HG02763 (cell line): ENCODE data around the gene GPR157.

Experiments used
- ATAC-seq: cut with Tn5 transposase; IDR thresholded peaks from one replicate; pipeline ENCODE4 v1.9.1; 2021; ENCODE audit warnings: mild to moderate bottlenecking, moderate library complexity; ENCODE audit not compliant: unreplicated experiment

The GPR157 gene

DNA sequence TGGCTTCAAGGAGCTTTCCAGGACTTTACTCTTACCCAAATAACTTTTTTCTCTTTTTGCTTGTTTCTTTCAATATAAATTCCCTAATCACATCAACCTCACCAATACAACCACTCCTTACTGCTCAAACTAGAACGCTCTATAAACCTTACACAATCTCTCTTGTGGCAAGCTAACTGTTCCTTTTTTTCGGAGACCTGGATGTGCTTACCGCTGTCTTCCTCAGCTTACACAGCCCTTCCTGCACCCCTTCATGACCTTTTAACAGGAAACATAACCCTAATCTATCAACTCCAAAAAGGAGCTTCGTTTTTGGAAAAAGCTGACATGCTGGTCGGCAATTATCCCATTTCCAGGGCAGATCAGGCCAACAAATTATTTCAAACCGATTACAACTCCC lies 35.3 kb downstream of the GPR157 start:
- ATAC-seq, result no peak

GRCh38 chr1:9093091-9093490 lies 35.8 kb downstream of the GPR157 start:
- no peak for ATAC-seq

GRCh38 chr1:9088807-9089206 lies 40.1 kb downstream of the GPR157 start:
- ATAC-seq, result no peak

GRCh38 chr1:9087411-9088125 lies 41.3 kb downstream of the GPR157 start:
- ATAC-seq, result no peak

DNA sequence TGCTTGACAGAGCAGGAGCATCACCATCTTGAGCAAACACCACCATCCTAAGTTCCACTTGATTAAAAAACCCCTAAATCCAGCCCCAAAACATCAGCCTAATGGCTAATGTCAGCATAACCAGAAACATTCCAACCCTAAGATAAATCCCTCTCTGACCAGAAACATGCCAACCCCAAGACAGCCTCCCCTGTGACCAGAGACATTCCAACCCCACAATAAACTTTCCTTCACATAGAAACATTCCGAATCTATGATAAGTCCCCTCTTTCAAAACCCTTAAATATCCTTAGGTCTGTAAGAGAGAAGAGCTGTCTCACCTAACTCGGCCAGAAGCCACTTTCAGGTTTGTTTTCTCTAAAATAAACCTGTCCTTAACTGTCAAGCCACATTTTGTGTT lies 42.1 kb downstream of the GPR157 start:
- ATAC-seq, result no peak

GRCh38 chr1:9086045-9086444 lies 42.9 kb downstream of the GPR157 start:
- ATAC-seq, result no peak

DNA sequence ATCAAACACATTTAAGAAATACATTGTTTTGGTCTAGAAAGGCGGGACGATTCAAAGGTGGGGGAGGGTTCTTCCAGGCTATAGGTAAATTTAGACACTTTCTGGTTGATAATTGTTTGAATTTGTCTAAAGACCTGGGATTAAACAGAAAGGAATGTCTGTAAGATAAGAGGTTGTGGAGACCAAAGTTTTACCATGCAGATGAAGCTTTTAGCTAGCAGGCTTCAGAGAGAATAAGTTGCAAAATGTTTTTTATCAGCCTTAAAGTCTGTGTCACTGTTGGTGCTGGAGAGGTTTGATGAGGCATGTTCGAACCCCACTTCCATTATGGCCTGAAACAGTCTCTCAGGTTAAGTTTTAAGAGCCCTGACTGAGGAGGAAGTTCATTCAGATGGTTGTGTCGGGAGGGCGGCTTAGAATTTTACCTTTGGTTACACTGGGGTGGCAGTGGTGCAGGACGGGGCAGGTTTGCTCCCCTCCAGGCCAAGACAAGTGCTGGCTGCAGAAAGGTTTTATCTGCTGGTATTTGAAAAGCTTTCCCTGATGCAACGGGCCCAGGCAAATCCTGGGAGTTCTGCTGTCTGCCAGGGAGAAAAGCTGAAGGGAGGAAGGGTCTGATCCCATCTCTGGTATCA lies 43.5 kb downstream of the GPR157 start:
- no peak for ATAC-seq

- ATAC-seq, result no peak
Observed at GRCh38 chr1:9084906-9085305, 44.0 kb downstream of the GPR157 start.

GRCh38 chr1:9081473-9081872 lies 47.4 kb downstream of the GPR157 start:
- no peak for ATAC-seq

DNA sequence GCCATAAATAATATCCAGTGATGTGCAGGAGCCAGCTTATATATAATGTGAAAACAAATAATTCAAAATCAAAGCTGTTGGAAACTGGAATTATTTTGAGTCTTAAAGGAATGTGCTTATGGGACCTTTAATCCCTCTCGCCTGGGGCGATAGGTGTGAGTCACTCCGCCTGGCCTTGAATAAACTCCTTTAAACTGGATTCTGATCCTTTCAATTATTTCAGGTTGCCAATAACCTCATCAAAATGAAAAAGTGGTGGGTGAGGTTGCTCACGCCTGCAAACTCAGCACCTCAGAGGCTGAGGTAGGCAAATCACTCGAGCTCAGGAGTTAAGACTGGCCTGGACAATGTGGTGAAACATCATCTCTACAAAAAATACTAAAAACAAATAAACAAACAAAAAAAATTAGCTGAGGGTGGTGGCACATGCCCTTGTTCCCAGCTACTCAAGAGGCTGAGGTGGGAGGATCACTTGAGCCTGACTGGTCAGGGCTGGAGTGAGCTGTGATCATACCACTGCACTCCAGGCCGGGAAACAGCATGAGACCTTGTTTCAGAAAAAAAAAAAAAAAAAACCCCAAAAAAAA lies 48.1 kb downstream of the GPR157 start:
- no peak for ATAC-seq

DNA sequence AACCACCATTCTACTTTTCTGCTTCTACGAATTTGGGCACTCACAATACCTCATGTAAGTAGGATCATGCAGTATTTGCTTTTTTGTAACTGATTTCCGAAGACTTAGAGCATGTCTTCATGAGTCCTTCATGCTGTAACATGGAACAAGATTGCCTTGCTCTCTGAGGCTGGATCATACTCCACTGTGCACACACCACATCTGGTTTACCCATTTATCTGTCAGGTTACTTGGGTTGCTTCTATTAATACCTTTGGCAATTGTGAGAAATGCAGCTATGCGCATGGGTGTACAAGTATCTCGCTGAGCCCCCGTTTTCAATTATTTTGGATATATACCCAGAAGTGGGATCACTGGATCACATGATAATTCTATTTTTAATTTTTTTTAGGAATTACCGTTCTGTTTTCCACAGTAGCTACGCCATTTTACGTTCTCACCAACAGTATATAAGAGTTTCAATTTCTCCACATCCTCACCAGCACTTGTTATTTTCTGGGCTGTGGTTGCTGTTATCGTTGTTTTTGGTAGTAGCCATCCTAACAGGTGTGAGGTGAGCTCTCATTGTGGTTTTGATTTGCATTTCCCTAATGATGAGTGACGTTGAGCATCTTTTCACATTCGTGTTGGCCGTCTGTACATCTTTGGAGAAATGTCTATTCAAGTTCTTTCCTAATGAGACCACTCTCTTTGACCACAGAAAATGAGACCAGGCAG lies 48.8 kb downstream of the GPR157 start:
- ATAC-seq, result peak; percentile 43

DNA sequence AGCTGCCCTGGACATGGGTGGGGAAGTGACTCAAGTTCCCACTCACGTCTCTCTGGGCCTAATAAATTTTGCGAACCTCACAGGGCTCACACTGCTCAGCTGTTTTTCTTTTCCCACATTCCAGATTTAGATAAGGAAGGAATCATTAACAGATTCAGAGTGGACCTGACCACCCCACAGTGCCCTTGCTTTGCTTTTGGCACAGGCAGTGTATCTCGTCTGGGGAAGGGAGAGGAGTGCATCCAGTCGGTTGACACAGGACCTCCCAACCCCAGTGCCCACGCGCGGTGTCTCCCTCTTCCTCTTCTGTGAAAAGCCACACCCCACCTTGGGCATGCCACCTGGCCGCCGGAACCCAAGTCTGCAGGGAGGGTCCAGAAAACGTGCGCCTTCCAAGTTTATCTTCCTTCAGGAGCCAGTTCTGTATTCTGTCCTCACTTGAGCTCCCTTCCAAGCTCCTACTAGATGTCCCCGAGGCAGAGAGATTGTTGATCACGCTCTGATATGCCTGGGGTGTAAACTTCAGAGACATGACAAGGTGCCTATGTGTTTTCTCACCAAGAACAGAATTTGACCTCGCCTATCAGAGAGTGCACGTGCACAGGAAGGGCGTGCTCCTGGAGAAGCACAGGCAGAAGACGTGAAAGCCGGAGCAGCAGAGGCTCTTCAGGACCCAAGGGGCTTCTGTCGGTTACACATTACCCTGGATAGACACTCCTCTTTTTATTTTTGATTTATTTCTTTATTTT lies 50.0 kb downstream of the GPR157 start:
- no peak for ATAC-seq

GRCh38 chr1:9078015-9078751 lies 50.7 kb downstream of the GPR157 start:
- peak; percentile 39 for ATAC-seq

DNA sequence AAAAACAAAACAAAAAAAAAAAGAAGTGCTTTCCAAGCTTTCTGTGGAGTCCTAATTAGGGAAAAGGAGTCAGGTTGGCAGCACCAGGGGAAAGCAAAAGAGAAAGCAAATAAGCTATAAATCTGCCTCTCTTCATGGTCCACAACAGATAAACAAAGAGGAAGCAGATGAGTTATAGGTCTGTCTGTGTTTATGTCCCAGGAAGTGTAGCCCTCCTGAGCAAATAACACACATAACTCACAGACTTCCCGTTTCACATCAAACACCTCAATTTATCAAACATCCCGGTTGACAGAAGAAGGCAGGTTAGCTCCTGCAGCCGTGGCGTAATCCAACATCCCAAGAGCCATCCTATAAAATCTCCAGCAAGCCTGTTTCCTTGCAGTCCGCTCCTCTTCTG lies 53.9 kb downstream of the GPR157 start:
- ATAC-seq, result no peak

DNA sequence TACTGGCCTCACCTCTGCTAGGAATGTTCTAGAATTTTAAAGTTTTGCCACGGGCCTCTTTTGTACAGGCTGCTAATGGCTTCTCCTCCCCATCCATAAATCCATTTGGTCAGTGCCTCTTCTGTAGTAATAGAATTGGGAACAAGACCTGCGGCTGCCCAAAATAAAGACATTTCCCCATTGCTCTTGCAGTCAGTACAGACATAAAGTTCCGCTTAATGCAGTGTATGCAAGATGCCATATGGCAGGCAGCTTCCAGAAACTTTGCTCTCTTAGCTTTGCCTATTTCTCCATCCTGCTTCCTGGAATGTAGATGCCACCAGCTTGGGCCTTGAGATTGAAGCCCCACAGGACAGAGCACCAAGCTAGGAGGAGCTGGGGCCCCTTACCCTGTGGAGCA lies 55.8 kb downstream of the GPR157 start:
- ATAC-seq, result no peak

GRCh38 chr1:9071554-9072235 lies 57.2 kb downstream of the GPR157 start:
- ATAC-seq, result no peak

GRCh38 chr1:9070486-9070885 lies 58.4 kb downstream of the GPR157 start:
- ATAC-seq, result no peak

DNA sequence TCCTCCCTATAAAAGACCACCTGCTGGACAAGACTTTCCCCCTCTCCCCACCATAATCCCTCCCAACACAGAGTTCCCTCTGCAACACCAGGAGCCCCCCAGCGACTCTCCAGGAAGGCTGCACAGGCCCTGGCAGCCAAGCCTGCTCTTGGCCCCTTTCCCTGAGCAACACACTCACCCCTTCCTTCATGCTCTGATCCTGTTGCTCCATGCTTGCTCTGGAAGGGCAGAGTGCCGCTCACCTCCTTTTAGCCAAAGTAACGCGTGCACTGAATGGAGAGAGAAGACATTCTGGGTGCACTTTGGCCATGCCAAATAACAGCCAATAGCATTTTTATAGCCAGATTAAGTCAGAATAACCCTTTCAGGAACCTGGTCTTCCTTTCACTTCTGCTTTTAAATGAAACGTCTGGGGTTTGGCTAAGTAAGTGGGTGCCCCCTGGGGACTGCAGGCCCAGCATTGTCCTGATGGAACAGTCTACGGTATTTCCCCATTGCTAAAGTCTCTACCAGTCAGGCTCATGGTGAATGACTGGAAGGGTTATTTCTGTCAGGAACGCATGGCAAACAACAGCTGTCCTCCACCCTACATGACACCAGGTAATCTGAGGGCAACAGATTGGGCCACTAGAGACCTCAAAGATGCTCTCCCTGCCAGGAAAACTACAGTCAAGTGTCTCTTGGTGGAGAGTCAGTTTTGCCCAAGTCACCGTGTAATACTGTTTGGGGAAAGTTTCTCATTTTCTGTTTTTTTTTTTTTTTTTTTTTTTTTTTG lies 59.4 kb downstream of the GPR157 start, which contains the start of gene SLC2A5:
Gene SLC2A5, minus strand, starts transcription at position 310 of the 775 bp plus-strand sequence. Its CDS starts 99 bp downstream, at position 211.
- peak; percentile 89 for ATAC-seq

DNA sequence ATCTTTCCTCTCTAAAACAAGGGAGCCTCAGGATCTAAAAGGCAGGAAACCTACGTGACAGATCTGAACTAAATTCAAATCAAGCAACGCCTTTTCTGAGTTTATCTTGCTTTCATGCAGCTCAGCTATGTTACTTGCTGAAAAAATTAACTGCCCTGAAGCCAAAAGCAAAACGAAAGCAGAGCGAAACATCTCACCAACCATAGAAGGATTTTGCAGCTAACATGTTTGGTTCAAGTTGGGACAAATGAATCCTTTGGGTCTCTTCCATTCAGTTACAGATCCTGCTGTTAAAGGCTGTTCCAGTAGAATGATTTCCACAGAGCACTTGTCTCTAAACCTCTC lies 59.9 kb downstream of the GPR157 start:
- ATAC-seq, result no peak
